CD4-positive, alpha-beta T cell (primary cell): ENCODE data around the gene MRGPRX4. TPM values are rescaled to one million over a fixed set of nuclear protein-coding genes. Genes with fewer than 3 reads are reported as not detected.
A peak's percentile ranks its signal among the peaks of the same experiment; 100 is the strongest.
"Not testable (repeated sequence)": the region's sequence is repeated elsewhere in the genome, so short reads cannot be mapped to it uniquely, and the experiment has no call there.

Experiments used
- ATAC-seq: fragments of 200-7000 bp; cut with Tn5 transposase; one replicate; pipeline ENCODE4 v1.10.0; 2022; ENCODE audit warnings: mild to moderate bottlenecking; ENCODE audit not compliant: poor library complexity
- CTCF ChIA-PET: fragments of 350-600 bp; sonication (Branson Sonifier 250); formaldehyde crosslinking; loops from one replicate; lab custom pipeline; 2021; ENCODE audit warnings: antibody characterized with exemption, inconsistent platforms; lab: Charles Lee
- POLR2A ChIA-PET: fragments of 350-600 bp; sonication (Branson Sonifier 250); formaldehyde crosslinking; loops from one replicate; lab custom pipeline; 2021; ENCODE audit warnings: antibody characterized with exemption, inconsistent platforms; lab: Charles Lee
- DNase-seq, 14 experiments: peaks; one replicate each; pipeline ENCODE4 v3.0.0-alpha.2; 2013 to 2020; ENCODE audit warnings: mixed read lengths in 2 of 14
- H3K27ac ChIP-seq, 2 donors: one replicate each; pipeline versions ENCODE4 v1.5.1 to v1.7.0; 2013; ENCODE audit warnings: low read length in 2 of 2, low read depth in 1 of 2, mild to moderate bottlenecking in 1 of 2
- H3K27me3 ChIP-seq, 2 experiments: 1 replicate in 1 of 2; 2 replicates in 1 of 2; pipeline versions ENCODE4 v1.6.1 to v1.7.0; 2013; ENCODE audit warnings: low read length in 2 of 2, control low read depth in 1 of 2, mild to moderate bottlenecking in 1 of 2, moderate library complexity in 1 of 2; ENCODE audit not compliant: insufficient read depth in 2 of 2, control insufficient read depth in 1 of 2
- H3K36me3 ChIP-seq: one replicate; pipeline ENCODE4 v1.6.1; 2013; ENCODE audit warnings: low read length, control low read depth; ENCODE audit not compliant: insufficient read depth
- H3K4me1 ChIP-seq: one replicate; pipeline ENCODE4 v1.6.1; 2013; ENCODE audit warnings: low read length, control low read depth; ENCODE audit not compliant: insufficient read depth
- H3K4me3 ChIP-seq: one replicate; pipeline ENCODE4 v1.5.1; 2013; ENCODE audit warnings: mild to moderate bottlenecking, low read length, moderate library complexity
- H3K9me3 ChIP-seq, 2 experiments: 1 replicate in 1 of 2; 2 replicates in 1 of 2; pipeline versions ENCODE4 v1.6.1 to v1.7.0; 2013; ENCODE audit warnings: low read length in 2 of 2, mild to moderate bottlenecking in 2 of 2, control low read depth in 1 of 2, moderate library complexity in 1 of 2; ENCODE audit not compliant: control insufficient read depth in 1 of 2, insufficient read depth in 1 of 2
- H3K27ac Mint-ChIP-seq: one replicate; pipeline ENCODE4 v1.8.0; 2020; ENCODE audit warnings: mixed read lengths
- H3K27me3 Mint-ChIP-seq: one replicate; pipeline ENCODE4 v1.8.0; 2021; ENCODE audit warnings: mixed read lengths
- H3K36me3 Mint-ChIP-seq: one replicate; pipeline ENCODE4 v1.8.0; 2021; ENCODE audit warnings: low read depth, mixed read lengths
- H3K4me1 Mint-ChIP-seq: one replicate; pipeline ENCODE4 v1.8.0; 2021; ENCODE audit warnings: low read depth, mixed read lengths
- H3K4me3 Mint-ChIP-seq: one replicate; pipeline ENCODE4 v1.8.0; 2020; ENCODE audit warnings: mild to moderate bottlenecking, mixed read lengths
- H3K9me3 Mint-ChIP-seq: one replicate; pipeline ENCODE4 v1.8.0; 2020; ENCODE audit warnings: mixed read lengths
- intact Hi-C, 2 experiments: fragments of 100-400 bp; cut with DNase I in 1 of 2; cut with micrococcal nuclease in 1 of 2; formaldehyde crosslinking; loops; one replicate each; pipeline versions ENCODE4 v1.15.1 to v1.9.0; 2023 to 2025; cut with DNase I, micrococcal nuclease
- total RNA-seq, 174 experiments: library from RNA in 2 of 174; stranded (reverse) in 2 of 174; gene quantifications; one replicate each; pipeline ENCODE4 v1.2.3 and lab custom pipeline; 2021 to 2026
- TF ChIP-seq, protein P1 (sequence below): fragments of 200-600 bp; IDR thresholded peaks from one replicate; pipeline ENCODE4 v1.8.0; 2022; ENCODE audit warnings: antibody characterized with exemption, mild to moderate bottlenecking

Gene MRGPRX4
- total RNA-seq, 2 experiments from 2014 or later = not detected

DNA sequence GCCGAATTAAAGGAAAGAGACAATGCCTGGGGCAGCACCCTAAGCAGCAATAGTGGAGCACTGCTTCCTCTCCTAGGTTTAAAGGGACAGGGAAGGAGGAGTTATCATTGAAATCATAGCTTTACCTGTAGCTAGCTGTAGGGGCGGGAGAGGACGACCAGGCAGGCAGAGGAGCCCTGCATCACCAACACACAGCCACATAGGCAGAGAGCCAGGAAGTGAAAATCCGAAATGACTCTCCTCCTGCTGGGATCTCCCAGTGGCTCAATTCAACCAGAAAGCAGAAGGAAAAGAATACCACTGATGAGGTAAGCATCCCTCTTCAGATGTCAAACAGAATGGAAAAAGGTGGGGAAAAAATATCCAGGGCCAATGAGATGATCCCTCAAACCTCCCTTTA, 20.4 kb downstream of the MRGPRX4 start:
- TF ChIP-seq, protein P1, sequence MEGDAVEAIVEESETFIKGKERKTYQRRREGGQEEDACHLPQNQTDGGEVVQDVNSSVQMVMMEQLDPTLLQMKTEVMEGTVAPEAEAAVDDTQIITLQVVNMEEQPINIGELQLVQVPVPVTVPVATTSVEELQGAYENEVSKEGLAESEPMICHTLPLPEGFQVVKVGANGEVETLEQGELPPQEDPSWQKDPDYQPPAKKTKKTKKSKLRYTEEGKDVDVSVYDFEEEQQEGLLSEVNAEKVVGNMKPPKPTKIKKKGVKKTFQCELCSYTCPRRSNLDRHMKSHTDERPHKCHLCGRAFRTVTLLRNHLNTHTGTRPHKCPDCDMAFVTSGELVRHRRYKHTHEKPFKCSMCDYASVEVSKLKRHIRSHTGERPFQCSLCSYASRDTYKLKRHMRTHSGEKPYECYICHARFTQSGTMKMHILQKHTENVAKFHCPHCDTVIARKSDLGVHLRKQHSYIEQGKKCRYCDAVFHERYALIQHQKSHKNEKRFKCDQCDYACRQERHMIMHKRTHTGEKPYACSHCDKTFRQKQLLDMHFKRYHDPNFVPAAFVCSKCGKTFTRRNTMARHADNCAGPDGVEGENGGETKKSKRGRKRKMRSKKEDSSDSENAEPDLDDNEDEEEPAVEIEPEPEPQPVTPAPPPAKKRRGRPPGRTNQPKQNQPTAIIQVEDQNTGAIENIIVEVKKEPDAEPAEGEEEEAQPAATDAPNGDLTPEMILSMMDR = no peak
- intact Hi-C loops = no loop called here
- CTCF ChIA-PET = no interaction called here

GRCh38 chr11:18196532-18196931, 23.9 kb downstream of the MRGPRX4 start:
- H3K4me3 Mint-ChIP-seq = no peak overlapping the region
- no peaks in the 10 kb centered on the region for H3K36me3 ChIP-seq
- H3K27ac ChIP-seq = no peak overlapping the region
- CTCF ChIA-PET = no interaction called here
- peaks cover 0 to 3% of the 10 kb centered on the region in 2 experiments for H3K9me3 ChIP-seq
- H3K4me1 Mint-ChIP-seq = no peaks in the 10 kb centered on the region
- no peak for ATAC-seq
- no peaks in the 10 kb centered on the region for H3K9me3 Mint-ChIP-seq
- no peak overlapping the region for H3K4me3 ChIP-seq
- TF ChIP-seq, protein P1 = no peak
- no peaks in the 10 kb centered on the region for H3K36me3 Mint-ChIP-seq
- peaks cover 0 to 2% of the 10 kb centered on the region in 2 experiments for H3K27me3 ChIP-seq
- H3K27ac Mint-ChIP-seq = no peak overlapping the region
- no peaks in the 10 kb centered on the region for H3K4me1 ChIP-seq
- POLR2A ChIA-PET = no interaction called here
- no peak for DNase-seq
- intact Hi-C loops = no loop called here
- peaks cover 19% of the 10 kb centered on the region for H3K27me3 Mint-ChIP-seq

More for the DNA sequence above, 20.4 kb downstream of the MRGPRX4 start:
- H3K27me3 ChIP-seq = peaks cover 0 to 3% of the 10 kb centered on the region in 2 experiments
- H3K27ac ChIP-seq = no peak overlapping the region
- DNase-seq = peak in 1 of 14 experiments; percentile 7
- peaks cover 0 to 5% of the 10 kb centered on the region in 2 experiments for H3K9me3 ChIP-seq
- H3K27ac Mint-ChIP-seq = no peak overlapping the region
- no peak overlapping the region for H3K4me3 ChIP-seq
- no peak for ATAC-seq
- H3K36me3 ChIP-seq = no peaks in the 10 kb centered on the region
- no peaks in the 10 kb centered on the region for H3K4me1 Mint-ChIP-seq
- POLR2A ChIA-PET = no interaction called here
- no peaks in the 10 kb centered on the region for H3K36me3 Mint-ChIP-seq
- H3K9me3 Mint-ChIP-seq = no peaks in the 10 kb centered on the region
- H3K4me1 ChIP-seq = no peaks in the 10 kb centered on the region
- H3K27me3 Mint-ChIP-seq = peaks cover 6% of the 10 kb centered on the region
- H3K4me3 Mint-ChIP-seq = no peak overlapping the region

DNA sequence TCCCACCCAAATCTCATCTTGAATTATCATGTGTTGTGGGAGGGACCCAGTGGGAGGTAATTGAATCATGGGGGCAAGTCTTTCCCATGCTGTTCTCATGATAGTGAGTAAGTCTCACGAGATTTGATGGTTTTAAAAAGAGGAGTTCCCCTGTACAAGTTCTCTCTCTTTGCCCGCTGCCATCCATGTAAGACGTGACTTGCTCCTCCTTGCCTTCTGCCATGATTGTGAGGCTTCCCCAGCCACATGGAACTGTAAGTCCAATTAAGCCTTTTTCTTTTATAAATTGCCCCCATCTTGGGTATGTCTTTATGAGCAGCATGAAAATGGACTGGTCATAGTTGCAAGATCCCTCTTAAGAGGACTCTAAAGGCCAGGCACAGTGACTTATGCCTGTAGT, 25.1 kb downstream of the MRGPRX4 start:
- not testable (repeated sequence) for ATAC-seq

DNA sequence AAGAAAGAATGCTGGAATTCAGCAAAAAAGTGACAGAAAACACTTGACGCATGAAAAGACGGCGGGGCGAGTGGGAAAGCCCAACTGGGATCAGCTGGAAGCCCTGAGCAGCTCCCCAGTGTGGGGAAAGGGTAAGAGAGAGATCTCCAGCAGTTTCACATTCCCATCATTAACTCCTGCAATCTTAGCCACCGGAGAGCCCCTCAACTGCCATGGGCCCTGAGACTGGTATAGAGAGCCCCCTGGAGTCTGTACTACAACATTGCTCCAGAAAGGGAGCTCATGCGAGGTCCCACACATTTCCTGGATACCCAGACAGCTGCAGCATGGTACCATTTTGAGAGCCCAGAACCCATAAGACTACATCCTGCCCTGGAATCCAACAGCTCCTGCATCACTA, 31.1 kb downstream of the MRGPRX4 start:
- POLR2A ChIA-PET = no interaction called here
- Histone ChIP-seq H3K27ac (no peak overlapping the region), H3K36me3 (no peaks in the 10 kb centered on the region), H3K4me1 (no peaks in the 10 kb centered on the region), H3K4me3 (no peak overlapping the region), H3K27me3 (peaks cover 13 to 20% of the 10 kb centered on the region in 2 experiments), H3K9me3 (peaks cover 0 to 10% of the 10 kb centered on the region in 2 experiments)
- CTCF ChIA-PET = no interaction called here
- intact Hi-C loops = no loop called here
- Mint-ChIP-seq H3K4me1 (no peaks in the 10 kb centered on the region), H3K27ac (no peak overlapping the region), H3K4me3 (no peak overlapping the region), H3K36me3 (no peaks in the 10 kb centered on the region), H3K9me3 (no peaks in the 10 kb centered on the region), H3K27me3 (peaks cover 67% of the 10 kb centered on the region)
- DNase-seq = no peak
- TF ChIP-seq, protein P1 = no peak
- no peak for ATAC-seq

More for the DNA sequence above, 25.1 kb downstream of the MRGPRX4 start:
- H3K4me1 ChIP-seq, H3K4me3 ChIP-seq, H3K27me3 ChIP-seq, DNase-seq, intact Hi-C loops, H3K36me3 ChIP-seq, H3K4me1 Mint-ChIP-seq, H3K36me3 Mint-ChIP-seq, POLR2A ChIA-PET, CTCF ChIA-PET, H3K27ac ChIP-seq, H3K9me3 Mint-ChIP-seq, H3K27ac Mint-ChIP-seq, H3K4me3 Mint-ChIP-seq, H3K9me3 ChIP-seq: not testable (repeated sequence)
- H3K27me3 Mint-ChIP-seq = peaks cover 23% of the 10 kb centered on the region
